SK-N-SH (cell line): Measurements from ENCODE around the gene DENR.
"Not testable (repeated sequence)": the region's sequence is repeated elsewhere in the genome, so short reads cannot be mapped to it uniquely, and the experiment has no call there.

Experiments used
- POLR2AphosphoS5 ChIP-seq: IDR thresholded peaks from 2 replicates; pipeline ENCODE4 v1.6.1; 2012; ENCODE audit warnings: low read depth, low read length
- SMC3 ChIP-seq: IDR thresholded peaks from 2 replicates; pipeline ENCODE4 v1.6.1; 2012; ENCODE audit warnings: low read depth, low read length, improper control_type of control experiment
- TF ChIP-seq, protein P1 (sequence below): fragments of 200-600 bp; sonication (generic); IDR thresholded peaks from 2 replicates; pipeline ENCODE4 v1.6.1; 2017; ENCODE audit warnings: antibody characterized with exemption, mild to moderate bottlenecking, moderate library complexity

DNA sequence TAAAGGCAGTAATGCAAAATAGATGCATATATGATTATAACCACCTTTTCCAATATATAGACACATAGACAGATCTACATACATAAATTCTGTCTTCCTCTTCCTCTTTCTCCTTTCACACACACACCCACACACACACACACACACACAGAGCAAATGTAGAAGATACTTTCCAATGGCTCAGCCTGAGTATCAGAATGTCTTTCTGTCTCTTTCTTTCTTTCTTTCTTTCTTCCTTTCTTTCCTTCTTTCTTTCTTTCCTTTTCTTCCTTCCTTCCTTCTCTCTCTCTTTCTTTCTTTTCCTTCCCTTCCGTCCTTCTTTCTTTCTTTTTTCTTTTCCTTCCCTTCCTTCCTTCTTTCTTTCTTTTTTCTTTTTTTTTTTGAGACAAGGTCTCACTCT is 41.4 kb upstream of the DENR start:
- TF ChIP-seq SMC3, POLR2AphosphoS5: not testable (repeated sequence)
- TF ChIP-seq, protein P1, sequence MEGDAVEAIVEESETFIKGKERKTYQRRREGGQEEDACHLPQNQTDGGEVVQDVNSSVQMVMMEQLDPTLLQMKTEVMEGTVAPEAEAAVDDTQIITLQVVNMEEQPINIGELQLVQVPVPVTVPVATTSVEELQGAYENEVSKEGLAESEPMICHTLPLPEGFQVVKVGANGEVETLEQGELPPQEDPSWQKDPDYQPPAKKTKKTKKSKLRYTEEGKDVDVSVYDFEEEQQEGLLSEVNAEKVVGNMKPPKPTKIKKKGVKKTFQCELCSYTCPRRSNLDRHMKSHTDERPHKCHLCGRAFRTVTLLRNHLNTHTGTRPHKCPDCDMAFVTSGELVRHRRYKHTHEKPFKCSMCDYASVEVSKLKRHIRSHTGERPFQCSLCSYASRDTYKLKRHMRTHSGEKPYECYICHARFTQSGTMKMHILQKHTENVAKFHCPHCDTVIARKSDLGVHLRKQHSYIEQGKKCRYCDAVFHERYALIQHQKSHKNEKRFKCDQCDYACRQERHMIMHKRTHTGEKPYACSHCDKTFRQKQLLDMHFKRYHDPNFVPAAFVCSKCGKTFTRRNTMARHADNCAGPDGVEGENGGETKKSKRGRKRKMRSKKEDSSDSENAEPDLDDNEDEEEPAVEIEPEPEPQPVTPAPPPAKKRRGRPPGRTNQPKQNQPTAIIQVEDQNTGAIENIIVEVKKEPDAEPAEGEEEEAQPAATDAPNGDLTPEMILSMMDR, result not testable (repeated sequence)
